IMR-90 (cell line): Measurements from ENCODE around the gene GPC5. TPM values are rescaled to one million over a fixed set of nuclear protein-coding genes. Genes with fewer than 3 reads are reported as not detected.

Experiments used
- ATAC-seq: fragments of 200-7000 bp; cut with Tn5 transposase; 2 replicates; pipeline ENCODE4 v1.9.1; 2020; ENCODE audit warnings: low read depth, mild to moderate bottlenecking, moderate library complexity
- BruUV-seq: library from RNA; stranded (reverse); fragments of 400-500 nt; replicated peaks from 2 replicates; lab custom pipeline; 2021; lab: Mats Ljungman, UMichigan
- CTCF ChIA-PET: fragments of 300-600 bp; formaldehyde crosslinking; extraction: SDS; loops from one replicate; lab custom pipeline; 2021; ENCODE audit warnings: antibody characterized with exemption; lab: Yijun Ruan, JAX
- POLR2A ChIA-PET: fragments of 300-600 bp; sonication (Branson Sonifier 250); formaldehyde crosslinking; loops from one replicate; lab custom pipeline; 2022; ENCODE audit warnings: antibody characterized with exemption; ENCODE audit not compliant: unreplicated experiment; lab: Charles Lee
- DNase-seq: peaks from one replicate; pipeline ENCODE4 v3.0.0; 2013
- H2AFZ ChIP-seq: replicated peaks from 2 replicates; pipeline ENCODE3; 2013; ENCODE audit warnings: low read length, mild to moderate bottlenecking; ENCODE audit not compliant: poor library complexity
- H2AK5ac ChIP-seq: 2 replicates; pipeline ENCODE4 v1.6.1; 2013; ENCODE audit warnings: low read depth, low read length, inconsistent platforms
- H2AK9ac ChIP-seq: replicated peaks from 2 replicates; pipeline ENCODE3; 2013; ENCODE audit warnings: mild to moderate bottlenecking, low read depth, low read length, moderate library complexity; ENCODE audit not compliant: poor library complexity
- H2BK120ac ChIP-seq: 2 replicates; pipeline ENCODE4 v1.6.1; 2013; ENCODE audit warnings: low read depth, low read length, inconsistent platforms
- H2BK15ac ChIP-seq: 3 replicates; pipeline ENCODE4 v1.6.1; 2013; ENCODE audit warnings: low read depth, low read length, inconsistent platforms
- H2BK20ac ChIP-seq: 2 replicates; pipeline ENCODE4 v1.6.1; 2013; ENCODE audit warnings: low read depth, mild to moderate bottlenecking, inconsistent platforms, low read length, moderate library complexity
- H2BK5ac ChIP-seq: 2 replicates; pipeline ENCODE4 v1.6.1; 2013; ENCODE audit warnings: mild to moderate bottlenecking, low read depth, low read length, inconsistent platforms; ENCODE audit not compliant: poor library complexity, severe bottlenecking
- H3K14ac ChIP-seq: replicated peaks from 2 replicates; pipeline ENCODE4 v1.6.1; 2013; ENCODE audit warnings: low read depth, low read length, inconsistent platforms
- H3K18ac ChIP-seq: 2 replicates; pipeline ENCODE4 v1.6.1; 2013; ENCODE audit warnings: low read depth, low read length, control low read depth
- H3K23ac ChIP-seq: 2 replicates; pipeline ENCODE4 v1.6.1; 2013; ENCODE audit warnings: low read depth, low read length, inconsistent platforms
- H3K27ac ChIP-seq: 2 replicates; pipeline ENCODE4 v1.5.1; 2013; ENCODE audit warnings: mild to moderate bottlenecking, control low read depth, low read length; ENCODE audit not compliant: insufficient read depth
- H3K27me3 ChIP-seq: 2 replicates; pipeline ENCODE4 v1.6.1; 2013; ENCODE audit warnings: low read length; ENCODE audit not compliant: control insufficient read depth, insufficient read depth
- H3K36me3 ChIP-seq: 2 replicates; pipeline ENCODE4 v1.6.1; 2013; ENCODE audit warnings: low read length, mixed read lengths; ENCODE audit not compliant: control insufficient read depth, insufficient read depth
- H3K4ac ChIP-seq: 2 replicates; pipeline ENCODE4 v1.6.1; 2013; ENCODE audit warnings: low read depth, low read length, inconsistent platforms
- H3K4me1 ChIP-seq: 2 replicates; pipeline ENCODE4 v1.6.1; 2013; ENCODE audit warnings: low read length, mixed read lengths; ENCODE audit not compliant: control insufficient read depth, insufficient read depth
- H3K4me2 ChIP-seq: 2 replicates; pipeline ENCODE4 v1.6.1; 2013; ENCODE audit warnings: low read depth, mild to moderate bottlenecking, control low read depth, low read length, moderate library complexity
- H3K4me3 ChIP-seq: 2 replicates; pipeline ENCODE4 v1.5.1; 2013; ENCODE audit warnings: low read depth, mild to moderate bottlenecking, control low read depth, low read length, moderate library complexity; ENCODE audit not compliant: insufficient read depth
- H3K56ac ChIP-seq: 2 replicates; pipeline ENCODE4 v1.6.1; 2013; ENCODE audit warnings: low read length, inconsistent platforms; ENCODE audit not compliant: insufficient read depth; ENCODE audit errors: extremely low read depth
- H3K79me1 ChIP-seq, 2 experiments: 2 replicates each; pipeline ENCODE4 v1.6.1; 2013; ENCODE audit warnings: low read length in 2 of 2, inconsistent platforms in 1 of 2, low read depth in 1 of 2
- H3K9ac ChIP-seq: 2 replicates; pipeline ENCODE4 v1.6.1; 2013; ENCODE audit warnings: low read depth, low read length, control low read depth
- H3K9me1 ChIP-seq: 2 replicates; pipeline ENCODE4 v1.6.1; 2013; ENCODE audit warnings: low read length, inconsistent platforms; ENCODE audit not compliant: insufficient read depth
- H3K9me3 ChIP-seq: 2 replicates; pipeline ENCODE4 v1.6.1; 2013; ENCODE audit warnings: low read length; ENCODE audit not compliant: control insufficient read depth, insufficient read depth
- H4K20me1 ChIP-seq: 2 replicates; pipeline ENCODE4 v1.6.1; 2013; ENCODE audit warnings: low read length, inconsistent platforms; ENCODE audit not compliant: insufficient read depth
- H4K5ac ChIP-seq: 2 replicates; pipeline ENCODE4 v1.6.1; 2013; ENCODE audit warnings: mild to moderate bottlenecking, low read depth, low read length, control low read depth
- H4K8ac ChIP-seq, 2 experiments: 2 replicates each; pipeline ENCODE4 v1.6.1; 2013; ENCODE audit warnings: low read depth in 2 of 2, low read length in 2 of 2, control low read depth in 1 of 2, inconsistent platforms in 1 of 2
- H4K91ac ChIP-seq: 2 replicates; pipeline ENCODE4 v1.6.1; 2013; ENCODE audit warnings: low read depth, low read length, inconsistent platforms; ENCODE audit not compliant: insufficient read depth
- BHLHE40 ChIP-seq: fragments of 150-350 bp; IDR thresholded peaks from 2 replicates; pipeline ENCODE4 v1.6.1; 2016; ENCODE audit warnings: mild to moderate bottlenecking, low read depth, low read length
- CEBPB ChIP-seq: IDR thresholded peaks from 2 replicates; pipeline ENCODE4 v1.6.1; 2012; ENCODE audit warnings: low read depth, low read length, improper control_type of control experiment
- CHD1 ChIP-seq: IDR thresholded peaks from 2 replicates; pipeline ENCODE4 v1.6.1; 2012; ENCODE audit warnings: low read depth, low read length, improper control_type of control experiment
- FOS ChIP-seq: fragments of 150-350 bp; IDR thresholded peaks from 2 replicates; pipeline ENCODE4 v1.6.1; 2016; ENCODE audit warnings: low read depth, low read length
- MAFK ChIP-seq: IDR thresholded peaks from 2 replicates; pipeline ENCODE4 v1.6.1; 2012; ENCODE audit warnings: low read depth, low read length, improper control_type of control experiment
- MXI1 ChIP-seq: IDR thresholded peaks from 2 replicates; pipeline ENCODE4 v1.6.1; 2012; ENCODE audit warnings: low read depth, mild to moderate bottlenecking, low read length, moderate library complexity, borderline replicate concordance
- POLR2A ChIP-seq: IDR thresholded peaks from 2 replicates; pipeline ENCODE4 v1.6.1; 2012; ENCODE audit warnings: mild to moderate bottlenecking, low read depth, low read length
- RAD21 ChIP-seq: IDR thresholded peaks from 2 replicates; pipeline ENCODE4 v1.6.1; 2012; ENCODE audit warnings: low read length, improper control_type of control experiment
- WGBS, 2 experiments: methylation state at CpG; one replicate each; pipeline versions ENCODE4 v1.1.5 to v1.1.7; 2013; ENCODE audit warnings: missing lambda C conversion rate in 2 of 2; ENCODE audit not compliant: insufficient read length in 1 of 2; ENCODE audit errors: extremely low coverage in 2 of 2; 5-methylcytosine and 5-hydroxymethylcytosine counted together
- dilution Hi-C: fragments of 300-500 bp; cut with HindIII; formaldehyde crosslinking; loops from one replicate; pipeline ENCODE4 v1.14.3; 2018; ENCODE audit warnings: low sequenced_read_pairs; ENCODE audit not compliant: unreplicated experiment
- in situ Hi-C: fragments of 300-500 bp; cut with MboI; formaldehyde crosslinking; loops from 3 replicates; pipeline ENCODE4 v1.14.3; 2019; ENCODE audit warnings: low sequenced_read_pairs, inconsistent platforms, mixed read lengths
- intact Hi-C: fragments of 100-400 bp; cut with micrococcal nuclease; formaldehyde crosslinking; loops from 2 replicates; pipeline ENCODE4 v1.10.0; 2022
- polyA plus RNA-seq, 3 experiments: library from polyadenylated mRNA; depleted of rRNA; stranded (reverse); fragments of >200 nt; gene quantifications; 2 replicates each; pipeline ENCODE4 v1.2.3, GENCODE V29; 2012; ENCODE audit warnings: low replicate concordance in 1 of 3
- total RNA-seq: library from RNA; depleted of rRNA; stranded (reverse); fragments of >200 nt; gene quantifications from 2 replicates; pipeline ENCODE4 v1.2.3, GENCODE V29; 2012

Gene GPC5
- total and polyA plus RNA-seq, 2 of the 4 experiments (the other 2 are of a cell fraction): 0.94 to 1.8 TPM

GRCh38 chr13:92461402-92461801, 1063.0 kb downstream of the GPC5 start:
- POLR2A ChIA-PET: no interaction called here
- whole genome bisulfite sequencing, 2 experiments: 80% methylated on average over 1 of the region's 3 CpGs; no CpG with 5 or more reads in 1 of the 2 experiments

More at GRCh38 chr13:92461402-92461801, 1063.0 kb downstream of the GPC5 start:
- Histone ChIP-seq H4K5ac (no peak overlapping the region), H3K4ac (no peak overlapping the region), H3K79me1 (no peaks in the 10 kb centered on the region), H4K20me1 (no peaks in the 10 kb centered on the region), H2AK5ac (no peak overlapping the region), H2BK120ac (no peak overlapping the region), H3K4me1 (no peaks in the 10 kb centered on the region), H3K23ac (no peak overlapping the region), H3K9ac (no peak overlapping the region), H3K18ac (no peak overlapping the region), H3K36me3 (no peaks in the 10 kb centered on the region), H2BK20ac (no peak overlapping the region), H2BK15ac (no peak overlapping the region), H4K91ac (no peak overlapping the region), H3K56ac (no peak overlapping the region), H3K4me2 (no peak overlapping the region), H2AFZ (no peak overlapping the region), H3K14ac (no peak overlapping the region), H3K9me3 (no peaks in the 10 kb centered on the region), H3K27ac (no peak overlapping the region), H2AK9ac (no peak overlapping the region), H4K8ac (no peak overlapping the region), H3K9me1 (no peaks in the 10 kb centered on the region), H3K4me3 (no peak overlapping the region), H2BK5ac (no peak overlapping the region), H3K27me3 (no peaks in the 10 kb centered on the region; the same call in 1 of the 2 replicates)
- no peak for DNase-seq
- no TSS peak for BruUV-seq
- intact Hi-C loops: no loop called here
- dilution Hi-C loops: no loop called here
- CTCF ChIA-PET: no interaction called here
- in situ Hi-C loops: no loop called here
- no peak for TF ChIP-seq CHD1
- no peak for TF ChIP-seq MAFK
- TF ChIP-seq FOS: no peak
- TF ChIP-seq CEBPB: no peak
- no peak for TF ChIP-seq MXI1
- TF ChIP-seq RAD21: no peak
- TF ChIP-seq POLR2A: no peak
- TF ChIP-seq BHLHE40: no peak
- no peak for ATAC-seq
